D721Med (cell line): ENCODE results near the gene ANKRD2.

Experiments used
- DNase-seq: peaks from one replicate; pipeline ENCODE4 v3.0.0; 2011; ENCODE audit warnings: low spot score; ENCODE audit not compliant: insufficient read length
- FAIRE-seq: peaks from 2 replicates; lab custom pipeline; 2011; peaks lifted over from hg19 to GRCh38; lab: Jason Lieb, UNC
- TF ChIP-seq, protein P1 (sequence below): IDR thresholded peaks from 2 replicates; pipeline ENCODE4 v1.5.1; 2012; ENCODE audit warnings: mild to moderate bottlenecking, control low read depth; ENCODE audit not compliant: insufficient read depth; ENCODE audit errors: missing control alignments

The ANKRD2 gene

DNA sequence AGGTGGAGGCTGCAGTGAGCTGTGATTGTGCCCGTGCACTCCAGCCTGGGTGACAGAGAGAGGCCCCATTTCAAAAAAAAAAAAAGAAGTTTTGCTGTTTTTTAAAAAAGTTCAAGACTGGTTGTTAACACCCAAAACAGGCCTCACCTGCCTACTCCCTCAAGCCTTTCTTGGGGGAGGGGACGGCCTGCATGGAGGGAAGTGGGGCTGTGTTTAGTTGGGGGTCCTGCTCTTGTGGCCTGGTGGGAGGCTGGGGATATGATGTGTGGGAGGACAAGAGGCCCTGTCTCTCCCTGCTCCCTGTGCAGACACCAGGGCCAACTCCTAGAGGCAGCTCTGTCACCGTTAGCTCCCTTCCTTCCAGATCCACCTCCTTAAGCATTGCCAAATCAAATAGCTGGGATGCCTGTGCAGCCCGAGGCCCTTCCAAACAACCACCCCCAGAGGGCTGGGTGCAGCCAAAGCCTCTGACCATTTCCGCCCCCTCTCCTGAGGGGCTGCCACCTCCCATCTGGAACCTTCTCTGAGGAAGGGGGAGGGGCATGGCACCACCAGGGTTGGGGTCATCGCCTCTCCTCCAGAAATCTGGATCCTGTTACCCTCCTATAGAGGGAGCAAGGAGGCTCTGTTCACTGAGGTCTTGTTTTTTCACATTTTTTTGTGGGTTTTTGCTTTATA is 32.9 kb upstream of the ANKRD2 start:
- DNase-seq (no peak), FAIRE-seq (no peak)
- TF ChIP-seq, protein P1, sequence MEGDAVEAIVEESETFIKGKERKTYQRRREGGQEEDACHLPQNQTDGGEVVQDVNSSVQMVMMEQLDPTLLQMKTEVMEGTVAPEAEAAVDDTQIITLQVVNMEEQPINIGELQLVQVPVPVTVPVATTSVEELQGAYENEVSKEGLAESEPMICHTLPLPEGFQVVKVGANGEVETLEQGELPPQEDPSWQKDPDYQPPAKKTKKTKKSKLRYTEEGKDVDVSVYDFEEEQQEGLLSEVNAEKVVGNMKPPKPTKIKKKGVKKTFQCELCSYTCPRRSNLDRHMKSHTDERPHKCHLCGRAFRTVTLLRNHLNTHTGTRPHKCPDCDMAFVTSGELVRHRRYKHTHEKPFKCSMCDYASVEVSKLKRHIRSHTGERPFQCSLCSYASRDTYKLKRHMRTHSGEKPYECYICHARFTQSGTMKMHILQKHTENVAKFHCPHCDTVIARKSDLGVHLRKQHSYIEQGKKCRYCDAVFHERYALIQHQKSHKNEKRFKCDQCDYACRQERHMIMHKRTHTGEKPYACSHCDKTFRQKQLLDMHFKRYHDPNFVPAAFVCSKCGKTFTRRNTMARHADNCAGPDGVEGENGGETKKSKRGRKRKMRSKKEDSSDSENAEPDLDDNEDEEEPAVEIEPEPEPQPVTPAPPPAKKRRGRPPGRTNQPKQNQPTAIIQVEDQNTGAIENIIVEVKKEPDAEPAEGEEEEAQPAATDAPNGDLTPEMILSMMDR: no peak

GRCh38 chr10:97540669-97541500 is 31.7 kb upstream of the ANKRD2 start:
- no peak for DNase-seq
- TF ChIP-seq, protein P1: no peak
- no peak for FAIRE-seq

GRCh38 chr10:97542169-97543024 is 30.2 kb upstream of the ANKRD2 start:
- DNase-seq: no peak
- FAIRE-seq: no peak
- TF ChIP-seq, protein P1: no peak

GRCh38 chr10:97543025-97543546 is 29.5 kb upstream of the ANKRD2 start:
- no peak for FAIRE-seq
- TF ChIP-seq, protein P1: no peak

GRCh38 chr10:97546456-97547270 is 25.9 kb upstream of the ANKRD2 start:
- DNase-seq (no peak), FAIRE-seq (no peak)
- TF ChIP-seq, protein P1: no peak

More at GRCh38 chr10:97543025-97543546, 29.5 kb upstream of the ANKRD2 start:
- DNase-seq: no peak

GRCh38 chr10:97547271-97547600 is 25.3 kb upstream of the ANKRD2 start:
- FAIRE-seq (no peak), DNase-seq (no peak)
- TF ChIP-seq, protein P1: no peak
